GOT3 (cell line): ENCODE measurements around the gene IL20RB.
"Not testable (repeated sequence)": the region's sequence is repeated elsewhere in the genome, so short reads cannot be mapped to it uniquely, and the experiment has no call there.

Experiments
- DNase-seq: peaks from one replicate; lab custom pipeline; 2025; ENCODE audit warnings: mixed read lengths; lab: John Stamatoyannopoulos, UW

IL20RB gene

DNA sequence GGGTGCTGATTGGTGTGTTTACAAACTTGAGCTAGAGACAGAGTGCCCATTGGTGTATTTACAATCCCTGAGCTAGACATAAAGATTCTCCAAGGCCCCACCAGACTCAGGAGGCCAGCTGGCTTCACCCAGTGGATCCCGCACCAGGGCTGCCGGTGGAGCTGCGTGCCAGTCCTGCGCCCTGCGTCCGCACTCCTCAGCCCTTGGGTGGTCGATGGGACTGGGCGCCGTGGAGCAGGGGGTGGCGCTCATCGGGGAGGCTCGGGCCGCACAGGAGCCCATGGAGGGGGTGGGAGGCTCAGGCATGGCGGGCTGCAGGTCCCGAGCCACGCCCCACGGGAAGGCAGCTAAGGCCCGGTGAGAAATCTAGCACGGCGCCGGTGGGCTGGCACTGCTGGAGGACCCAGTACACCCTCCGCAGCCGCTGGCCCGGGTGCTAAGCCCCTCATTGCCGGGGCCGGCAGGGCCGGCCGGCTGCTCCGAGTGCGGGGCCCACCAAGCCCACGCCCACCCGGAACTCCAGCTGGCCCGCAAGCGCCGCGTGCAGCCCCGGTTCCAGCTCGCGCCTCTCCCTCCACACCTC is 29.7 kb downstream of the IL20RB start:
- DNase-seq = not testable (repeated sequence)

DNA sequence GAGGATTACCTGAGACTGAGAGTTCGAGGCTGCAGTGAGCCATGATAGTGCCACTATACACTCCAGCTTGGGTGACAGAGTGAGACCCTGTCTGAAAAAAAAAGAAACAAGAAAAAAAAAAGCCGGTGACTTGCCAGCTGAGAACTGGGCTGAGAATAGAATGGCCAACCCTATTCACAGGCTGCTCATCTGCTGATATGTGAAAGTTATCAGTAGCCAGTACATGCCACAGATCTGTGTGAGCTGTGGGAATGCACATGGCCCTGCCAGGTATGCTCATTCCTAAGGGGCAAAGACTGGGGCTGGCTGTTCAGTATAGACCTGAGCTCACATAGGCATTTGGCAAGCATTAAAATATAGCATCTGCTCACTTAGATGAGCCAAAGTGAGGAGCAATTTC is 30.9 kb downstream of the IL20RB start:
- DNase-seq = no peak

DNA sequence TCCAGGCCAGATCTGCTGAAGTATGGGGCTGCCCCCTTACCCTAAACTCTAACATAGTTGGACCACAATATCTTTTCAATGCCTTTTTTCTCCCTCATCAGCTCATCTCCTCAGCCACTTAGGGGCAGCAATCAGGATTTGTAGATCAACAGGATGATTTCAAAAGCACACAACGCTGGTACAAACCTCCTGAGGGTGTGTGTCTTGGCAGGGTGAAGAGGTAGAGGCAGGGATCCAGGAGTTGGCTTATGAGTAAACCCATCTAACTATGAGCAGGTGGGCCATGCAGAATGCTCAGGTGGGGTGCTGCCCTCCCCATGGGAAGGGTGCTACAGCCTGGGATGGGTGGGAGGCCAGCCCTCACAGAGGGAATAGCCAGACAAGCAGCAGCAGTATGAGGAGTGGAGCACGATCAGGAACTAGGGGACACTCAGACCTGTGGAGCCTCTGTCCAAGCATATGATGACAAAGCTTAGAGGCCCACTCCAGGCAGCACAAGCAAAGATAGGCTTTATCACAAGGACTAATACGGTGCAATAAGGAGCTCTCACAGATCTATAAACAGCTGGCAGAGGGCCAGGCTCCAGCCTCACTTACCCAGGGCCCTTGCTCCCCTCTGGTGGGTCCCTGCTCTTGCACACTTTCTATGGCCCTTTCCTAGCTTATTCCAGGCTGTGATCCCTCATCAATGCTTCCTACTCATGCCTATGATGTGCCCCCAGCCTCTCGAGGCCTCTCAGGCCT is 32.2 kb downstream of the IL20RB start:
- DNase-seq = no peak

DNA sequence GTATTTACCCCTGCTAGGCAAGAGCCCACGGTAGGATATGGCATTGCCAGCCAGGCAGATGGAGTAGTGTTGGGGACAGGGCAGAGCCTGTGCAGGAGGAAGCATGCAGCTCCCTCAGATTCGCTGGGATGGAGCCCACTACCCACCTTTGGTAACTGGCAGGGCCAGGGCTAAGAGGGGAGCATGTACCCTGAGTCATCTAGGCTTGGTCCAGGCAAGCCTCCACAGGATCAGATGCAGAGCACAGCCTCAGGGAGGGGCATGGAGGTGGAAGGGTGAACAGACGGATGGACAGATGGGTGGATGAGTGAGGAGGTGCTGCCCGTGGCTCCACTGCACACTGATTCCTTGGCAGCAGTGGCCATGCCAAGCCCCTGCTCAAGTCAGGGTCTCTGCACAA is 33.0 kb downstream of the IL20RB start:
- no peak for DNase-seq

DNA sequence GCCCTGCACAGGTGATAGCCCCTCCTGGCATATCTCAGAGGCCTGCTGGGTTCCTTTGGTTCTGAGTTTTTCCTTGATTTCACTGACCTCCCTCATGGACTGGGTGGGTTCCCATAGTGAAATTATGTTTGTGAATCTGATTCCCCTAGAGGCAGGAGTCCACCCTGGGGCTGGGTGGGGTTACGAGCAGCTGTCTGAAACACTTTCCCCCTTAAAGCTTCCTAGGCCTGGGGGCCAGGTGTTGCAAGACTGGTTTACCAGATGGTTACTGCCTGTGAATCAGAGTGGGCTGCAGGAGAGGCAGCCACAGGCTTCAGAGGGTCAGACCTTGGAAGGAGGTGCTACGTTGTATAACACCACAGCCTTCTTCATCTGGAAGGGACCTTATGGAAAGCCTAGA is 34.3 kb downstream of the IL20RB start:
- DNase-seq = no peak

GRCh38 chr3:136994772-136995516 is 37.2 kb downstream of the IL20RB start:
- DNase-seq = peak; percentile 78

GRCh38 chr3:136995652-136996051 is 37.9 kb downstream of the IL20RB start:
- no peak for DNase-seq

- no peak for DNase-seq
Measured at GRCh38 chr3:137000039-137000438, 42.3 kb downstream of the IL20RB start.

GRCh38 chr3:137007376-137007775 is 49.6 kb downstream of the IL20RB start:
- not testable (repeated sequence) for DNase-seq

GRCh38 chr3:137008131-137008530 is 50.3 kb downstream of the IL20RB start:
- DNase-seq = no peak

DNA sequence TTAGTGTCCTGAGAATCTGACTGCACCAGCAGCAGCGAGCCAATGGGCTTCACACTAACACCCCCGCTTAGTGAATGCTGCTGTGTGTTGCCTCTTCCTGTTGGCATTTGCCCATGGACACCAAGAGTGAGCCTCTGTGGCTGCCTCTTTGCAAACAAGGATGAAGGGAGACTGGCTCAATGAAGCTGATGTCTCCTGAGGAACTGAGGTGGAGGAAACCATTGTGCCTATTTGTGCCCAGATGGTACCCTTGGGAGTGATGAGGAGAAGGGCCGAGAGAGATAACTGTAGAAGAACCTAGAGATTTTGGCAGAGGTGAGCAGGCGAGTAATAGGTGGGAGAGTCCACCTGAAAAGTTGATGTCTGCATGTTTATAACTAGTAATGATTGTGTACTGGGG is 51.2 kb downstream of the IL20RB start:
- DNase-seq = no peak

DNA sequence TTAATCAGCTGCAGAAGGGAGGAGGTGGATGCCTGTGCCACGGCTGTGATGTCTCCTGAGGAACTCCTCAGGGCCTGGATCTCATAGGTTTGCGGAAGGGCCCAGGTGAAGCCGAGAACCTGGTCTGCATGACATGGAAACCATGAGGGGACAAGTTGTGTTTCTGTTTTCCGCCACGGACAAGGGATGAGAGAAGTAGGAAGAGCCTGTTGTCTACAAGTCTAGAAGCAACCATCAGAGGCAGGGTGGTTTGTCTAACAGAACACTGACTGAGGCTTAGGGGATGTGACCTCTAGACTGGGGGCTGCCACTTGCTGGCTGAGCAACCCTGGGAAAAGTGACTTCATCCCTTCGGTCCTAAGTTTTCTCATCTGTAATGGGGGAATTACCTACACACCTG is 52.4 kb downstream of the IL20RB start:
- DNase-seq = no peak

DNA sequence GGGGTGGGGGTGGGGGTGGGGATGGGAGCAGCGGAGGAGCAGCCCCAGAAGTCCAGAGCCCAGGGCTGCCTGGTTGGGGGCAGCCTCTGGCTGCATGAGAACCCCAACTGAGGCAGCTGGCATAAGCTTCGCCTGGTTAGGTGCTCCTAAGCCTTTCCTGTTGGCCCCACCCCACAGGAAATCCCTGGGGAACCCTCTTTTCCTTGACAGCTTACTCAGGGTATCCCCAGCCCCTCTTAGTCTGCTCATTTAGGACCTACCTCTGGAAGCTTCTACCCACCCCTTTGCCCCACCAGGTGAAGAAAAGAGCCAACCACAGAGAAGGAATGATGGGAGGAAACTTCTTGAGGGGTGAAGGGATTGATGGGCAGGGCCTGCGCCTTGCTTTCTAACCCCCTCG is 53.4 kb downstream of the IL20RB start:
- no peak for DNase-seq

GRCh38 chr3:137012097-137012501 is 54.3 kb downstream of the IL20RB start:
- no peak for DNase-seq

- DNase-seq = peak; percentile 57
Measured at GRCh38 chr3:137013951-137014688, 56.3 kb downstream of the IL20RB start.

GRCh38 chr3:137017316-137017715 is 59.5 kb downstream of the IL20RB start:
- DNase-seq = not testable (repeated sequence)

GRCh38 chr3:137020315-137020714 is 62.5 kb downstream of the IL20RB start:
- DNase-seq = no peak

DNA sequence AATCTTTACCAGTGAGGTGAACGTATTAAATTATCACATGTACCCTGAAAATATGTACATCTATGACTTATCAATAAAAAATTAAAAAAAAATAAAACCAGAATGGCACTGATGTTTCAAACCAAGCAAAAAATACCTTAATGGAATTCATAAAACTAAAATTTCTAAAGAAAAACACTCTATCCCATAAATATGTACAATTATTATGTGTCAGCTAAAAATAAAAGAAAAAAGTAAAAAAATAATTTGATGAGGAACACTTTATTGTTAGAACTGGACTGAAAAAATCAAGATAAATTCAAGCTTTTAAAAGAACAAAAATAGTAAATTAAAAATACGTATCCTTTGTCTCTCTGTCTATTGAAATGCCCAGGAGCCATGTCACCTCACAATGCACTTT is 63.1 kb downstream of the IL20RB start:
- no peak for DNase-seq

DNA sequence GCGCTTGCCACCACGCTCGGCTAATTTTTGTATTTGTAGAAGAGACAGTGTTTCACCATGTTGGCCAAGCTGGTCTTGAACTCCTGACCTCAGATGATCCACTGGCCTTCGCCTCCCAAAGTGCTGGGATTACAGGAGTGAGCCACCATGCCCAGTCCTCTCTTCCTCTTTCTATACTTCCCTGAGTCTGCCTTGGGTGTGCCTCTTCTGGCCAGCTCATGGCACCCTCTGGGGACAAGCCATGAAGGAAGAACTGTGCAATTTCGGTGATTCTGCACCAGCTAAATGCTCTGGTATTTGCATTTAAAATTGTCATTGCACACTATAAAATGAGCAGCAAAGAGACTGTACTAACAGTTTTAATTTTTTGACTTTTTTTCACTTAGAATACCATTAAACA is 66.6 kb downstream of the IL20RB start:
- no peak for DNase-seq

- no peak for DNase-seq
Measured at GRCh38 chr3:137026701-137027100, 68.9 kb downstream of the IL20RB start.

GRCh38 chr3:137032465-137033120 is 74.8 kb downstream of the IL20RB start:
- DNase-seq = peak; percentile 85

DNA sequence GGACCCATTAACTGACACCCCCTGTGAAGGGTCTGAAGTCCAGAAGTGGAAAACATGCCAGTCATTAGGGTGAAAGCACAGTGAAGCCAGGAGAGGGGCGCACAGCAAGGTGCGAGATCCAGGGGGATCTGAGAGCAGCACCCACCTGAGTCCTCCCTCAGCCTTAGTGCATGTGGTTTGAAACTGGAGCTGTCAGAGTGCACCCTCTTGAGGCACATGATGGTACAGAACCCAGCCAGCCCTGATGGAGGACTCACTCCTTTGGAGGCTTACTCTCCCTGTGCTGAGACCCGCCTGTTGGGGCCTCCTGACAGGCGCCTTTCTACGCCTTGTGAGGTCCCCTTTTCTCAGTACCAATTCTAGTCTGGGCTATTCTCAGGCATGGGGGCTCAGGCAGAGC is 77.8 kb downstream of the IL20RB start:
- DNase-seq = no peak
